PFSK-1 (cell line): ENCODE results near the gene C6orf15.

ENCODE experiments used
- FOXP2 ChIP-seq: optimal IDR thresholded peaks from 2 replicates; pipeline ENCODE3; 2011; ENCODE audit warnings: borderline replicate concordance, control low read depth, inconsistent platforms; ENCODE audit not compliant: insufficient read depth; ENCODE audit errors: extremely low read length, extremely low read depth
- POLR2AphosphoS5 ChIP-seq: IDR thresholded peaks from 2 replicates; pipeline ENCODE4 v1.6.1; 2012; ENCODE audit warnings: low read depth, mild to moderate bottlenecking, control low read depth, low read length, moderate library complexity
- REST ChIP-seq, 2 experiments: IDR thresholded peaks; 2 replicates each; pipeline versions ENCODE4 v1.6.1 to v1.8.0; 2011 to 2012; ENCODE audit warnings: low read depth in 2 of 2, low read length in 2 of 2, control low read depth in 1 of 2, inconsistent platforms in 1 of 2, mild to moderate bottlenecking in 1 of 2, moderate library complexity in 1 of 2; ENCODE audit not compliant: insufficient read depth in 1 of 2
- SIN3A ChIP-seq: IDR thresholded peaks from 2 replicates; pipeline ENCODE4 v1.6.1; 2012; ENCODE audit warnings: mild to moderate bottlenecking, low read length, moderate library complexity, borderline replicate concordance; ENCODE audit not compliant: insufficient read depth
- TAF1 ChIP-seq: IDR thresholded peaks from 2 replicates; pipeline ENCODE4 v1.6.1; 2012; ENCODE audit warnings: low read length, control low read depth, borderline replicate concordance; ENCODE audit not compliant: insufficient read depth

C6orf15 gene

GRCh38 chr6:31087494-31088089 is 24.8 kb downstream of the C6orf15 start:
- no peak for TF ChIP-seq FOXP2
- no peak for TF ChIP-seq POLR2AphosphoS5
- no peak for TF ChIP-seq TAF1
- TF ChIP-seq REST (IDR thresholded peaks at IDR 0.05; ENCODE audit: insufficient read depth in 1 of 2, low read depth in 2 of 2, low read length in 2 of 2) = no peak
- no peak for TF ChIP-seq SIN3A

- TF ChIP-seq FOXP2 (no peak), TAF1 (no peak), SIN3A (no peak), REST (IDR thresholded peaks at IDR 0.05; ENCODE audit: insufficient read depth in 1 of 2, low read depth in 2 of 2, low read length in 2 of 2) (no peak), POLR2AphosphoS5 (no peak)
Observed at GRCh38 chr6:31086788-31087440, 25.5 kb downstream of the C6orf15 start.

- TF ChIP-seq TAF1 = no peak
- no peak for TF ChIP-seq FOXP2
- no peak for TF ChIP-seq SIN3A
- TF ChIP-seq POLR2AphosphoS5 = no peak
- no peak for TF ChIP-seq REST (IDR thresholded peaks at IDR 0.05; ENCODE audit: insufficient read depth in 1 of 2, low read depth in 2 of 2, low read length in 2 of 2)
Observed at GRCh38 chr6:31083742-31084354, 28.5 kb downstream of the C6orf15 start.

GRCh38 chr6:31081872-31082271 is 30.5 kb downstream of the C6orf15 start:
- TF ChIP-seq REST (IDR thresholded peaks at IDR 0.05; ENCODE audit: insufficient read depth in 1 of 2, low read depth in 2 of 2, low read length in 2 of 2) (no peak), TAF1 (no peak), FOXP2 (no peak), POLR2AphosphoS5 (no peak), SIN3A (no peak)
